Fibroblast of the aortic adventitia (primary cell): ENCODE data around the gene SLC10A2. TPM values are rescaled to one million over a fixed set of nuclear protein-coding genes. Genes with fewer than 3 reads are reported as not detected.

Source experiments
- DNase-seq: peaks from one replicate; pipeline ENCODE4 v3.0.0-alpha.2; 2010; ENCODE audit warnings: low read depth
- H3K4me3 ChIP-seq: 2 replicates; pipeline ENCODE4 v1.5.1; 2011; ENCODE audit warnings: low read depth, mild to moderate bottlenecking, control low read depth, low read length, moderate library complexity
- CTCF ChIP-seq: IDR thresholded peaks from 2 replicates; pipeline ENCODE4 v1.5.1; 2011; ENCODE audit warnings: mild to moderate bottlenecking, low read length, control low read depth, inconsistent platforms; ENCODE audit not compliant: insufficient read depth
- total RNA-seq: library from RNA; depleted of rRNA; stranded (reverse); fragments of >200 nt; gene quantifications from 2 replicates; pipeline ENCODE4 v1.2.3, GENCODE V29; 2012; ENCODE audit warnings: low replicate concordance

Gene SLC10A2
- total RNA-seq, 1 donor = not detected

- no peak for TF ChIP-seq CTCF
- DNase-seq = no peak
- no peak overlapping the region for H3K4me3 ChIP-seq
Measured at GRCh38 chr13:103033999-103034398, 32.2 kb downstream of the SLC10A2 start.

GRCh38 chr13:103031332-103031873 is 34.8 kb downstream of the SLC10A2 start:
- no peak for DNase-seq
- no peak for TF ChIP-seq CTCF
- H3K4me3 ChIP-seq = no peak overlapping the region

- DNase-seq = no peak
- H3K4me3 ChIP-seq = no peak overlapping the region
- TF ChIP-seq CTCF = no peak
Measured at GRCh38 chr13:103030776-103031175, 35.4 kb downstream of the SLC10A2 start.

- no peak for DNase-seq
- H3K4me3 ChIP-seq = no peak overlapping the region
- TF ChIP-seq CTCF = no peak
Measured at GRCh38 chr13:103029798-103030197, 36.4 kb downstream of the SLC10A2 start.

GRCh38 chr13:103022336-103022735 is 43.9 kb downstream of the SLC10A2 start:
- DNase-seq = peak; percentile 0
- no peak for TF ChIP-seq CTCF
- H3K4me3 ChIP-seq = no peak overlapping the region

GRCh38 chr13:103018556-103018955 is 47.7 kb downstream of the SLC10A2 start:
- TF ChIP-seq CTCF = no peak
- DNase-seq = no peak
- no peak overlapping the region for H3K4me3 ChIP-seq

- H3K4me3 ChIP-seq = no peak overlapping the region
- no peak for TF ChIP-seq CTCF
- no peak for DNase-seq
Measured at GRCh38 chr13:103012646-103013045, 53.6 kb downstream of the SLC10A2 start.
